GM23338 (cell line): ENCODE measurements around the gene C10orf90. TPM values are rescaled to one million over a fixed set of nuclear protein-coding genes. Genes with fewer than 3 reads are reported as not detected.

Source experiments
- ATAC-seq: fragments of 200-7000 bp; cut with Tn5 transposase; 3 replicates; pipeline ENCODE4 v1.9.1; 2020
- DNase-seq: peaks from one replicate; pipeline ENCODE4 v3.0.0-alpha.2; 2015; ENCODE audit warnings: low spot score
- H2AFZ ChIP-seq: fragments of 200-600 bp; sonication (generic); 2 replicates; pipeline ENCODE4 v1.8.0; 2016; ENCODE audit warnings: antibody characterized with exemption, mild to moderate bottlenecking, moderate library complexity
- H3F3A ChIP-seq: fragments of 200-600 bp; sonication (generic); replicated peaks from 2 replicates; pipeline ENCODE4 v1.8.0; 2017; ENCODE audit warnings: antibody characterized with exemption, mixed run types, low read depth
- H3K27ac ChIP-seq: fragments of 200-600 bp; sonication (generic); 2 replicates; pipeline ENCODE4 v1.6.1; 2016; ENCODE audit warnings: low read depth
- H3K27me3 ChIP-seq: fragments of 200-600 bp; sonication (generic); 2 replicates; pipeline ENCODE4 v1.8.0; 2016; ENCODE audit warnings: mild to moderate bottlenecking, mixed run types, moderate library complexity; ENCODE audit not compliant: insufficient read depth
- H3K36me3 ChIP-seq: fragments of 200-600 bp; sonication (generic); 2 replicates; pipeline ENCODE4 v1.8.0; 2016; ENCODE audit warnings: mild to moderate bottlenecking; ENCODE audit not compliant: insufficient read depth
- H3K4me1 ChIP-seq: fragments of 200-600 bp; sonication (generic); 2 replicates; pipeline ENCODE4 v1.8.0; 2016; ENCODE audit warnings: mild to moderate bottlenecking, moderate library complexity; ENCODE audit not compliant: insufficient read depth
- H3K4me2 ChIP-seq: fragments of 200-600 bp; sonication (generic); 2 replicates; pipeline ENCODE4 v1.7.1; 2017; ENCODE audit warnings: mixed run types
- H3K4me3 ChIP-seq: fragments of 200-600 bp; sonication (generic); 2 replicates; pipeline ENCODE4 v1.6.1; 2016; ENCODE audit warnings: mixed run types
- H3K79me2 ChIP-seq: fragments of 200-600 bp; sonication (generic); replicated peaks from 2 replicates; pipeline ENCODE4 v1.8.0; 2017; ENCODE audit warnings: mild to moderate bottlenecking; ENCODE audit not compliant: insufficient read depth
- H3K9me2 ChIP-seq: fragments of 200-600 bp; sonication (generic); 2 replicates; pipeline ENCODE4 v1.8.0; 2017; ENCODE audit not compliant: insufficient read depth
- H4K20me1 ChIP-seq: fragments of 200-600 bp; sonication (generic); replicated peaks from 2 replicates; pipeline ENCODE4 v1.8.0; 2017; ENCODE audit warnings: mild to moderate bottlenecking; ENCODE audit not compliant: insufficient read depth
- H3K27ac Mint-ChIP-seq: 2 replicates; pipeline ENCODE4 v1.8.0; 2020; ENCODE audit warnings: inconsistent platforms, mild to moderate bottlenecking, moderate library complexity, mixed read lengths
- H3K27me3 Mint-ChIP-seq: 3 replicates; pipeline ENCODE4 v1.8.0; 2022; ENCODE audit warnings: low read depth, mild to moderate bottlenecking, moderate library complexity, mixed read lengths, inconsistent platforms; ENCODE audit not compliant: insufficient read depth, poor library complexity
- H3K36me3 Mint-ChIP-seq: 3 replicates; pipeline ENCODE4 v1.8.0; 2021; ENCODE audit warnings: low read depth, mild to moderate bottlenecking, inconsistent platforms, moderate library complexity, mixed read lengths
- H3K4me1 Mint-ChIP-seq: 3 replicates; pipeline ENCODE4 v1.8.0; 2020; ENCODE audit warnings: mild to moderate bottlenecking, inconsistent platforms, mixed read lengths
- H3K4me3 Mint-ChIP-seq: 3 replicates; pipeline ENCODE4 v1.8.0; 2021; ENCODE audit warnings: moderate library complexity, mild to moderate bottlenecking, inconsistent platforms, mixed read lengths
- H3K9me3 Mint-ChIP-seq: 3 replicates; pipeline ENCODE4 v1.8.0; 2020; ENCODE audit warnings: moderate library complexity, mild to moderate bottlenecking, inconsistent platforms, mixed read lengths
- CREB1 ChIP-seq: fragments of 250-450 bp; sonication (Bioruptor Pico); IDR thresholded peaks from 2 replicates; pipeline ENCODE4 v1.5.0; 2020; ENCODE audit warnings: low read depth, mild to moderate bottlenecking, moderate library complexity
- CTCF ChIP-seq, 2 experiments: fragments of 200-600 bp in 1 of 2; sonication (generic) in 1 of 2; conservative IDR thresholded peaks; 2 replicates each; pipeline versions ENCODE4 v1.5.1 to v1.6.1; 2016 to 2017; ENCODE audit warnings: antibody characterized with exemption in 2 of 2, low read depth in 2 of 2, mild to moderate bottlenecking in 2 of 2, moderate library complexity in 1 of 2
- EZH2 ChIP-seq: fragments of 200-600 bp; sonication (generic); IDR thresholded peaks from one replicate; pipeline ENCODE4 v1.8.0; 2017; ENCODE audit warnings: antibody characterized with exemption, mild to moderate bottlenecking, low read depth; ENCODE audit not compliant: unreplicated experiment
- EZH2phosphoT487 ChIP-seq: fragments of 200-600 bp; sonication (generic); IDR thresholded peaks from one replicate; pipeline ENCODE4 v1.8.1; 2018; ENCODE audit warnings: antibody characterized with exemption; ENCODE audit not compliant: unreplicated experiment
- JUNB ChIP-seq: IDR thresholded peaks from one replicate; pipeline ENCODE4 v1.6.1; 2016; ENCODE audit warnings: antibody characterized with exemption; ENCODE audit not compliant: unreplicated experiment
- NANOG ChIP-seq: IDR thresholded peaks from 2 replicates; pipeline ENCODE4 v1.6.1; 2016; ENCODE audit warnings: antibody characterized with exemption, borderline replicate concordance
- POLR2AphosphoS5 ChIP-seq: IDR thresholded peaks from 2 replicates; pipeline ENCODE4 v1.6.1; 2016; ENCODE audit warnings: antibody characterized with exemption, low read depth
- STAT1 ChIP-seq: IDR thresholded peaks from one replicate; pipeline ENCODE4 v1.6.1; 2016; ENCODE audit warnings: antibody characterized with exemption; ENCODE audit not compliant: unreplicated experiment
- ZNF114 ChIP-seq: fragments of 250-450 bp; sonication (Bioruptor Pico); IDR thresholded peaks from 2 replicates; pipeline ENCODE4 v1.5.0; 2020; ENCODE audit warnings: mild to moderate bottlenecking, moderate library complexity
- ZNF331 ChIP-seq: fragments of 250-450 bp; sonication (Bioruptor Pico); IDR thresholded peaks from 2 replicates; pipeline ENCODE4 v1.5.0; 2020; ENCODE audit warnings: low read depth, mild to moderate bottlenecking, moderate library complexity
- ZNF462 ChIP-seq: fragments of 250-450 bp; sonication (Bioruptor Pico); IDR thresholded peaks from 2 replicates; pipeline ENCODE4 v1.5.0; 2020; ENCODE audit warnings: mild to moderate bottlenecking, moderate library complexity
- polyA plus RNA-seq: library from polyadenylated mRNA; unstranded; fragments of >200 nt; fragmentation: Nextera tagmentation; extraction: Ambion mirVana; gene quantifications from 2 replicates; pipeline ENCODE4 v1.2.1, GENCODE V29; 2016
- total RNA-seq: library from RNA; depleted of rRNA; stranded (reverse); fragments of >200 nt; shearing (Covaris generic); gene quantifications from 2 replicates; pipeline ENCODE4 v1.2.3, GENCODE V29; 2014
- TF ChIP-seq, protein P1 (sequence below): IDR thresholded peaks from 2 replicates; pipeline ENCODE4 v1.6.1; 2016; ENCODE audit warnings: antibody characterized with exemption

Gene C10orf90
- total and polyA plus RNA-seq, 2 experiments from 2014 or later: 0.76 to 0.97 TPM

DNA sequence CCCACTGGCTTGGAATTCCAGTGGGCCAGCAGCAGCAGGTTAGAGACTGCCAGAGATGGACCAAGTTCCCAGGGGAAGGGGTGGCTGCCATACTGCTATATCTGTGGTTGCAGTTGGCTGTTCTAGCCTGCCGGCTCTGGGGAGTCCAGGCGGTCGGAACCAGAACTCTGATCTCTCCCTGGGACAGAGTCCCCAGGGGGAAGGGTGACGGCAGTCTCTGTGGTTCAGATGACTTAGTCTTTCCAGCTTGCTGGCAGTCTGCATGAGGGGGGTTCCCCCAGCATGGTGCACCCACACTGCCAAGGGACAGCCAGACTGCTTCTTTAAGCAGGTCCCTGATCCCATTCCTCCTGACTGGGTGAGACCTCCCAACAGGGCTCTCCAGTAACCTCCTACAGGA is 82.5 kb downstream of the C10orf90 start:
- Mint-ChIP-seq H3K27me3 (peaks cover 6% of the 10 kb centered on the region), H3K27ac (no peak overlapping the region), H3K4me3 (no peak overlapping the region), H3K36me3 (no peaks in the 10 kb centered on the region), H3K9me3 (peaks cover 2% of the 10 kb centered on the region; the same call in 2 of the 3 replicates), H3K4me1 (peaks cover 26% of the 10 kb centered on the region)
- peaks cover 4% of the 10 kb centered on the region; the same call in 1 of the 2 replicates for H3K9me2 ChIP-seq
- H3K4me3 ChIP-seq: no peak overlapping the region
- H3K79me2 ChIP-seq: no peaks in the 10 kb centered on the region
- H3K27ac ChIP-seq: no peak overlapping the region
- H3K4me2 ChIP-seq: no peak overlapping the region
- no peaks in the 10 kb centered on the region for H3F3A ChIP-seq
- peaks cover 19% of the 10 kb centered on the region; the same call in 1 of the 2 replicates for H3K4me1 ChIP-seq
- ATAC-seq (no peak), DNase-seq (no peak)
- H3K36me3 ChIP-seq: no peaks in the 10 kb centered on the region
- TF ChIP-seq ZNF114 (CRISPR knock-in tag) (no peak), ZNF331 (CRISPR knock-in tag) (no peak), JUNB (no peak), NANOG (no peak), EZH2 (no peak), CTCF (conservative IDR thresholded peaks at IDR 0.05; ENCODE audit: low read depth in 2 of 2) (no peak), POLR2AphosphoS5 (no peak)
- H2AFZ ChIP-seq: no peak overlapping the region
- no peaks in the 10 kb centered on the region for H4K20me1 ChIP-seq
- no peaks in the 10 kb centered on the region for H3K27me3 ChIP-seq

GRCh38 chr10:126586878-126587277 is 83.6 kb downstream of the C10orf90 start:
- peaks cover 6% of the 10 kb centered on the region for H3K27me3 Mint-ChIP-seq
- Histone ChIP-seq H3K9me2 (peaks cover 7% of the 10 kb centered on the region; the same call in 1 of the 2 replicates), H3K36me3 (no peaks in the 10 kb centered on the region), H3K27ac (no peak overlapping the region), H3K4me2 (no peak overlapping the region), H3K27me3 (no peaks in the 10 kb centered on the region), H4K20me1 (no peaks in the 10 kb centered on the region), H2AFZ (no peak overlapping the region), H3F3A (no peaks in the 10 kb centered on the region), H3K79me2 (no peaks in the 10 kb centered on the region), H3K4me1 (peaks cover 19% of the 10 kb centered on the region; the same call in 1 of the 2 replicates), H3K4me3 (no peak overlapping the region)
- no peak overlapping the region for H3K27ac Mint-ChIP-seq
- H3K4me3 Mint-ChIP-seq: no peak overlapping the region
- DNase-seq (no peak), ATAC-seq (no peak)
- peaks cover 29% of the 10 kb centered on the region for H3K4me1 Mint-ChIP-seq
- peaks cover 2% of the 10 kb centered on the region; the same call in 2 of the 3 replicates for H3K9me3 Mint-ChIP-seq
- H3K36me3 Mint-ChIP-seq: no peaks in the 10 kb centered on the region
- TF ChIP-seq EZH2 (no peak), POLR2AphosphoS5 (no peak), EZH2phosphoT487 (no peak), CREB1 (CRISPR knock-in tag) (no peak), NANOG (no peak), STAT1 (no peak), ZNF462 (CRISPR knock-in tag) (no peak), ZNF114 (CRISPR knock-in tag) (no peak)
- TF ChIP-seq, protein P1, sequence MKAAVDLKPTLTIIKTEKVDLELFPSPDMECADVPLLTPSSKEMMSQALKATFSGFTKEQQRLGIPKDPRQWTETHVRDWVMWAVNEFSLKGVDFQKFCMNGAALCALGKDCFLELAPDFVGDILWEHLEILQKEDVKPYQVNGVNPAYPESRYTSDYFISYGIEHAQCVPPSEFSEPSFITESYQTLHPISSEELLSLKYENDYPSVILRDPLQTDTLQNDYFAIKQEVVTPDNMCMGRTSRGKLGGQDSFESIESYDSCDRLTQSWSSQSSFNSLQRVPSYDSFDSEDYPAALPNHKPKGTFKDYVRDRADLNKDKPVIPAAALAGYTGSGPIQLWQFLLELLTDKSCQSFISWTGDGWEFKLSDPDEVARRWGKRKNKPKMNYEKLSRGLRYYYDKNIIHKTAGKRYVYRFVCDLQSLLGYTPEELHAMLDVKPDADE: no peak
